ENCODE measurements around the gene R3HDM4.

Gene R3HDM4

DNA sequence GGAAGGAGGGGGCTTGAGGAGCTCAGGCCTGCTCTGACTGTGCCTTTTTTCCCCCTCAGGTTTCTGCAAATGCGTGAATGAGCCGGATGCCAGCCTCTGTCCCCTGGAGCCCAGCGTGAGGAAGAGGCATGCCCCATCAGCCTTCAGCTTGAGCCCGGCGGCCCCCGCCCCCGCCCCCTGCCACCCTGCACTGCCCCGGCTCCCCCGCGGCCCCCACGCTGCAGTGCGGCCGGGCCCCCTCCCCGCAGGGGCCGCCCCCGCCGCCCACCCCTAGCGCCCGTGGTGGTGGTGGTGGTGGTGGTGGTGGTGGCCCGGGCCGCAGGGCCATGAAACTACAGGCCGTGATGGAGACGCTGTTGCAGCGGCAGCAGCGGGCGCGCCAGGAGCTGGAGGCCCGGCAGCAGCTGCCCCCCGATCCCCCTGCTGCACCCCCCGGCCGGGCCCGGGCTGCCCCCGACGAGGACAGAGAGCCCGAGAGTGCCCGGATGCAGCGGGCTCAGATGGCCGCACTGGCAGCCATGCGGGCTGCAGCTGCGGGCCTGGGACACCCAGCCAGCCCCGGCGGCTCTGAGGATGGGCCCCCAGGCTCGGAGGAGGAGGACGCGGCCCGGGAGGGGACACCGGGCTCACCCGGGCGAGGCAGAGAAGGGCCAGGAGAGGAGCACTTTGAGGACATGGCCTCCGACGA, 16.3 kb upstream of the R3HDM4 start:
- DNase-seq = no peak

DNA sequence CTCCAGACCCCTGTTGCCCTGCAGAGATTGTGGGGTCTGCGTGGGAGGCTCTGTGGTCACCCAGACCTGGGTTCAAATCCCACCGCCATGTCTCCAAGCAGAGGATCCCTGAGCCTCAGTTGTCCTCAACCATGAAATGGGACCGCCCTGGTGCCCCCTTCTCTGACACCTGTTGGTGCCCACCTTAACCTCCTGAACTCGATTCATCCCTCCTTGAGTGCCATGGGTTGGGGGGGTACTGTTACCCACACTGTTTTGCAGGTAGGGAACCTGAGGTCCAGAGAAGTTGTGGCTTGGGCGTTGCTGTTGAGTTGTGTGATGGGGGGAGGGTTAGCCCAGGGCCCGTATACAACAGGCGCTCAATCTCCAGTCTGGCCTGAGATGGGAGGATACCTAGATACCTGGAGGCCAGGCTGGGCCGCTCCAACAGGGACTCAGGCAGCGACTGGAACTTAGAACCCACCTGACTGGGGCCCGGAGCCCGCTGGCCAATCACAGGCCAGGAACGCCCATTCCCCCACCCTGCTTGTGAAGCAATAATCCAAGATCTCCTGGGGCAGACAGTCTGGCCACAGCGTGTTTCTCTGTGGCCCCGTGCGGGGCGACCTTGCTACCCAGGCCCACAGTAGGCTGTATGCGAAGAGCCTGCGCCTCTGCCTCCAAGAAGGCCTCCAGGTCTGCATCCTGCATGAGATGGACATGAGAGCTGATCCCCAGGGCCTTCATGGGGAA, 15.6 kb upstream of the R3HDM4 start:
- no peak for DNase-seq

DNA sequence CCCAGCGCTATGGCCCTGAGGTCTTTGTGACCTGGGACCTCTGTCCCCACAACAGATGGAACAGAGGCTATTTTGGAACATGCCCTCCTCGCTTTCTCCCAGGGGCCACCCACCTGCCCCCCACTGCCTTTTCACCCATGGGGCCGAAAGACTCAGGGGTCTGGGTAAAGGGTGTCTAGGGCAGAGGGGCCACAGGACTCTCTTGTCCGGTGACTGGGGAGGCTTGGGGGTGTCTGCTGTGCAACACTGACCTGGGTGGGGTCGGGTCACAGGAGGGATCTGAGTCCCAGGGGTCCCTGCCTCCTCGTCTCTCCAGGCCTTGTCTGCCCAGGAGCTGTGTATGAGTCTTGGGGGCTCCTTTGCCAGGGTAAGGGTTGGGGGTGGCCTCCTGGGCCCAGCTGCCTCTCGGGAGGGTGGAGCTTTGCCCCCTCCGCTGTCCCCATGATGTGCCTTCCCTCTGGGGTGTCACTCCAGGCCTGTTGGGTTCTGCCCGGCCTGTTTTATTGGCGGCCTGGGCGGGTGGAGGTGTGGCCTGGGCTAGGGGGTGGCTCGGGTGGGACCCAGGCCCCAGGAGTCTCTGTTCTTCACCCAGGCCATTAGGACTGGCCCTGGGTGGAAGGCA, 14.9 kb upstream of the R3HDM4 start:
- DNase-seq = no peak

DNA sequence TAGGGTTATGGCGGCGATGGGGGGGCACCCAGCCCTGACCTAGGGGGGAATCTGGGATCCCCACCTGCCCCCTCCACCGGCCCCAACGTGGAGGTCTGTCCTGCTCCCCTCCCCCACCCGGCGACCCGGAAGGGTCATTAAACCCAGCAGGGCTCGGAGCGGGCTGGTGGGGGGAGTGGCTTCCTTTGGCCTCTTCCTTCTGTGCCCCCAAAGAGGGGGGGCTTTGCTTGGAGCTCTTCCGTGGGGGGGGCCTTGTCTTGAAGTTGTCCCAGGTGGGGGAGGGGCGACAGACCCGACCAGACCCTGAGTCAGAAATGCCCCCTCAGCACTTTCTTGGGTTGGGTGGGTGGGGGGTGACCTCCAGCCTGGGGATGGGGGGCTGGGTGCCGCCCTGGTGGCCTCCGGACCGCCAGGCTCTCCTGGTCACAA, 14.3 kb upstream of the R3HDM4 start:
- no peak for DNase-seq

DNA sequence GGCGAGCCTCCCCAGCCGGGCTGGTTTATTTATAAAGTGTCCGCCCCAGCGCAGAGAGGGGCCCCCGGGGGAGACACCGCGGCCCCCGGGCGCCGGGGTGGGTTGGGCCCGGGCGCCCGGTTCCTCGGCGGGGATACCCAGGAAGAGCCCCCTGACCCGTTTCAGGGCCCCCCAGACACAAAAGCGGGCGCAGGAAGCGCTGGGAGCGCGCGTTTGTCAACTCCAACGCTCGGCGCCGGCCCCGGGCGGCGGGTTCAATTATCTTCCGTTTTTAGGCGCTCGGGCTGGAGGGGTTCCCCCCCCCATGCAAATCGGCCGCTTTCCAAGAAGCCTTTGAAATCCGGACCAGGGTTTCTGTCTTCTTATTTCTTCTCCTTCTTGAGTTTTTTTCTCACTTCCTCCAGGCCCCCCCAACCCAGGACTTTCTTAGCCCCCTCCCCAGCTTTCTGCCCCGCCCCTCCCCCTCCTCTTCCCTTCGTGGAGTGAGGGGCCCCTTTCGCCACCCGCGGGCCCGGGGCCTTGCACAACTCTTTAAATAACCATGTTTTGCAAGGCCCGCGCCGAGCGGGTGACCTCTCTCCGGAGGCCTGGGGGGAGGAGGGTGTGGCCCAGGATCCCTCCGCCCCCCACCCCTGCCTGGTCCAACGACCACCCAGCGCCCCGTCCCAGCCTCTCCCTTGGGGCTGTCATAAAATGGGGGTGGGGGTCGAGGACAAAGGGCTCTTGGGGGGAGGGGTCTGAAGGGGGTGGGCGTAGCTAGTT, 13.8 kb upstream of the R3HDM4 start:
- no peak for DNase-seq

DNA sequence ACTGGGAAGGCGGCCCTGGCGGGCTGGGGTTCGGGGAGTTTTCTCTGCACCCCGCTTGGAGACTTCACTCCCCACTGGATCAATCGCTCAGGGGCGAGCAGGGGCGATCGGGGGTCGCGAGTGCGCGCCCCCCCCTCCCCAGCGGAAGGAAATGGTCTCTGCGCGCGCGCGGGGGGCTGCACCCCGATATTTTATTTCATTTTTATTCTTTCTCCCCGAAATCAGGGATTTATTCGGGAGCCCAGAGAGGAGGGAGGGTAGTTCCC, 13.2 kb upstream of the R3HDM4 start:
- no peak for DNase-seq

DNA sequence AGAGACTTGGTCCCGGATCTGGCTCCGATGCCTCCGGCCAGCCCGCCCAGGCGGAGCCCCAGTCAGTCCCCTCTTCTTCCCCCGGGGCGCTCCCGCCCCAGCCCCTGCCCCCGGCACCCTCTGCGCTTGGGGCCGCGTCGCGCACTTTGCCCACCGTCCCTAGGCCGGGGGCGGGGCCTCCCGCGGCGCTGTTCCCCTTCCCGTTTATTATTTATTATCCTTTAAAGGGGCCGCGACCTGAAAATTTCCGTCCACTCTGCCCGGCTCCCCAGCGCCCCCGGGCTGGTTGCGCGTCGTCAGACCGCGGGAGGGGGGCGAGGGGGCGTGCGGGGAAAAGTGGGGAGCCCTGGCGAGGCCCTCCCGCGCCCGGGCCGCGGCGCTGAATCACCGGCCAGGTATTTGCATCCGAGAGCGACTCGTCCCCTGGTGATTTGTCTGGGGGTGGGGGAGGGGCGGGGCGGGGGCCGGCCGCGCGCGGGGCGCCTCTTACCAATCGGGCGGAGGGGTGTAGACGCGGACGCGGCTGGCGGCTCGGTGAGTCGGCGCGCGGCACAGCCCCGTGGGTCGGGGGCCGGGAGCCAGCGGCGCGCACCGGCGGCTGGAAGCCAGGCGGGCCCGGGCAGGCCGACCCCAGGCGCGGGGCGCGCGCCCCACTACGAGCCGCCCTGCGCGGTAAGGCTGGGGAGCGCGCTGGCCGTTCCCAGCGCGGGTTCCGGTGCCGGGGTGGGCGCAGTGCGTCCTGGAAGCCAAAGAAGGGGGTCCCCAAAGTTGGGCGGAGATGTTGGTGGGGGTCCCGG, 12.7 kb upstream of the R3HDM4 start, which contains the start of gene ARID3A:
ARID3A (plus strand) TSS at position 510 of the 797 bp plus-strand sequence. CDS start 3,494 bp downstream, outside the sequence.
- peak; percentile 71 for DNase-seq

DNA sequence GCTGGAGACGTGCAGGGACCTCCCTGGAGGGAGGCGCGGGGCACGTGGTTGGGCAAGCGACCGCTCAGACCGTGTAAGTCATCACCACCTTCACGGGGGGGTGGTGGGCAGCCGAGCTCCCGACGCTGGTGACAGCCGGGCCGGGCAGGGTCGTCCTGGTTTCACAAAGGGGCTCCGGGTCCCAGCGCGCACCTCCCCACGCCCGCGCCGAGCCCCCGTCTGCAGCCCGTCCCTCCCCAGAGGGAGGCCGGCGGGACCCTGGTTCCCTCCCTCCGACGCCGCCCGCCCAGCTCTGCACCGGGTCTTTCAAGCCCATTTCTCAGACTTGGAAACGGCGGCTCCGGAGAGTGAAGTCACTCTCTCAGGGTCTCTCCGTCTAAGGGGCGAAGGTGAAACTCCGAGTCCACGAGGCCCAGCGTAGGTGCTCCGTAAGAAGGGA, 12.1 kb upstream of the R3HDM4 start:
- DNase-seq = peak in 1 of 2 donors; percentile 69

GRCh38 chr19:924553-925086, 11.6 kb upstream of the R3HDM4 start:
- no peak for DNase-seq

DNA sequence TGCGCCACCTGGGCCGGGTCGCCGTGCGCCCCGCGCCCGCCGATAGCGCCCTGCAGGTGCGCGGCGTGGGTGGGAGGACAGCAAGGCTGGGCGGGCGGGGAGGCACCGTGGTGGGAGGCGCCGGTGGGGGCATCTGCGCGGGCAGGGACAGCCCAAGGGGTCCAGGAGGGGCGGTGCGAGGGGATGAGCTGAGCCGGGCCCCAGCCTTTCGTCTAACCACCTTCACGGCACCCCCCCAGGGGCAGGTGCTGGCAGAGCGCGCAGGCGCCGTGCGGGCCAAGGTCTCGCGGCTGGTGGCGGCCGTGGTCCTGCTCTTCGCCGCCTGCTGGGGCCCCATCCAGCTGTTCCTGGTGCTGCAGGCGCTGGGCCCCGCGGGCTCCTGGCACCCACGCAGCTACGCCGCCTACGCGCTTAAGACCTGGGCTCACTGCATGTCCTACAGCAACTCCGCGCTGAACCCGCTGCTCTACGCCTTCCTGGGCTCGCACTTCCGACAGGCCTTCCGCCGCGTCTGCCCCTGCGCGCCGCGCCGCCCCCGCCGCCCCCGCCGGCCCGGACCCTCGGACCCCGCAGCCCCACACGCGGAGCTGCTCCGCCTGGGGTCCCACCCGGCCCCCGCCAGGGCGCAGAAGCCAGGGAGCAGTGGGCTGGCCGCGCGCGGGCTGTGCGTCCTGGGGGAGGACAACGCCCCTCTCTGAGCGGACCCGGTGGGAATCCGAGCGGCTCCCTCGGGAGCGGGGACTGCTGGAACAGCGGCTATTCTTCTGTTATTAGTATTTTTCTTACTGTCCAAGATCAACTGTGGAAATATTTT, 7.2 kb upstream of the R3HDM4 start:
- DNase-seq = peak; percentile 65 to 68

DNA sequence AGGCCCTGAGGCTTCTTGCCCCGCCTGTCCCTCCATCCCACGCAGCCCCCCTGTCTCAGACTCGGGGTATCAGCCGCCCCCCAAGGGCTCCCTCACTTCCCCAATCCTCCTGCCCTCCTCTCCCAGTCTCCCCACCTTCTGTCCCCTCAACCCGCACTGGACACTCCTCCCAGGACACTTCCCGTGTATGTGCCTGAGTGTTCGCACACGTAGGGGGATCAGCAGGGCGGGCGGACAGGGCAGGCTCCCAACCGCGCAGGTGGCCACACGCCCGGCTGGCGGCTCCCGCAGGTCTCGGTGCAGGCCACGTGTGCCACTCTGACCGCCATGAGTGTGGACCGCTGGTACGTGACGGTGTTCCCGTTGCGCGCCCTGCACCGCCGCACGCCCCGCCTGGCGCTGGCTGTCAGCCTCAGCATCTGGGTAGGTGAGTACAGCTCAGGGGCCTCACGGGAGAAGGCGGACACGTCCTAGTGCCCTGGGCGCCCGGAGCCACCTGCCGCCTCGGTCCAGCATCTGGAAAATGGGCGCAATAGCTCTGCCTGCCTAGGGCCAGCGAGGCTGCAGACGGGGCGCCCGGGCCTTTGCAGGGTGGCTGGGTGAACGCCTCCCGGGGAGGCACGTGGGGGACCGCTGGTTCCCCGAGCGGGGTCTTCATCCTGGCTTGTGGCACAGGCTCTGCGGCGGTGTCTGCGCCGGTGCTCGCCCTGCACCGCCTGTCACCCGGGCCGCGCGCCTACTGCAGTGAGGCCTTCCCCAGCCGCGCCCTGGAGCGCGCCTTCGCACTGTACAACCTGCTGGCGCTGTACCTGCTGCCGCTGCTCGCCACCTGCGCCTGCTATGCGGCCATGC, 6.4 kb upstream of the R3HDM4 start:
- peak; percentile 30 to 54 for DNase-seq

DNA sequence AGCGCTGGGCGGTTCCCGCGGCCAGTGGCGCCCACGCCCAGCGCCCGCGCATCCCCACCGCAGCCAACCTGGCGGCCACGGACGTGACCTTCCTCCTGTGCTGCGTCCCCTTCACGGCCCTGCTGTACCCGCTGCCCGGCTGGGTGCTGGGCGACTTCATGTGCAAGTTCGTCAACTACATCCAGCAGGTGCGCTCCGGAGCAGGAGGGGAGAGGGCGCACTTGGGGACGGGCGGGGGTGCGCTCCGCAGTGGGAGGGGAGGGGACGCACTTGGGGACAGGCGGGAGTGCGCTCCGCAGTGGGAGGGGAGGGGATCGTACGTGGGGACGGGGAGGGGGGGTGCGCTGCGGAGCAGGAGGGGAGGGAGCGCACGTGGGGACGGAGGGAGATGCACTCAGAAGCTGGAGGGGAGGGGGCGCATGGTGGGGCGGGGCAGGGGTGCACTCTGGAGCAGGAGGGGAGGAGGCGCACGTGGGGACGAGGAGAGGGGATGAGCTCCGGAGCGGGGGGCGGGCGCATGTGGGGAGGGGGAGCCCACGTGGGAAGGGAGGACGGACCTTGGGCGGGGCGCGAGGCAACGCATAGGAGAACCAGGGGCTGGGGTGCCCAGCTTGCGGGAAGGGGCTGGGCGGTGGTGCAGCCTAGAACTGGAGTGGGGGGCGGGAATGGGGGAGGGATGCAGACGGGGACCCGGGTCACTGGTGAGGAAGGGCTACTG, 5.6 kb upstream of the R3HDM4 start:
- peak; percentile 26 to 29 for DNase-seq

DNA sequence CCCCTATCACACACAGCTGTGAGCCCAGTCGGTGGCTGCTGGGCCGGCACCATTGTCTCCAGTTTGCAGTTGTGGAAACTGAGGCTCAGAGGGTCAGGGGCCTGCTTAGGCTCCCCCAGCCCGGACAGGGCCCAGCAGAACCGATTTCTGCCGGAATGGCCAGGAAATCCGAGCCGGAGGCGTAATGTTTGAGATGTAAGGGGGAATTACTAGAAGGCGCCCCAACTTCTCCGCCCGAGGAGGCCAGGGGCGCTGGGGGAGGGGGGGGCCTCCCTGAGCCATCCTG, 5.1 kb upstream of the R3HDM4 start:
- no peak for DNase-seq

DNA sequence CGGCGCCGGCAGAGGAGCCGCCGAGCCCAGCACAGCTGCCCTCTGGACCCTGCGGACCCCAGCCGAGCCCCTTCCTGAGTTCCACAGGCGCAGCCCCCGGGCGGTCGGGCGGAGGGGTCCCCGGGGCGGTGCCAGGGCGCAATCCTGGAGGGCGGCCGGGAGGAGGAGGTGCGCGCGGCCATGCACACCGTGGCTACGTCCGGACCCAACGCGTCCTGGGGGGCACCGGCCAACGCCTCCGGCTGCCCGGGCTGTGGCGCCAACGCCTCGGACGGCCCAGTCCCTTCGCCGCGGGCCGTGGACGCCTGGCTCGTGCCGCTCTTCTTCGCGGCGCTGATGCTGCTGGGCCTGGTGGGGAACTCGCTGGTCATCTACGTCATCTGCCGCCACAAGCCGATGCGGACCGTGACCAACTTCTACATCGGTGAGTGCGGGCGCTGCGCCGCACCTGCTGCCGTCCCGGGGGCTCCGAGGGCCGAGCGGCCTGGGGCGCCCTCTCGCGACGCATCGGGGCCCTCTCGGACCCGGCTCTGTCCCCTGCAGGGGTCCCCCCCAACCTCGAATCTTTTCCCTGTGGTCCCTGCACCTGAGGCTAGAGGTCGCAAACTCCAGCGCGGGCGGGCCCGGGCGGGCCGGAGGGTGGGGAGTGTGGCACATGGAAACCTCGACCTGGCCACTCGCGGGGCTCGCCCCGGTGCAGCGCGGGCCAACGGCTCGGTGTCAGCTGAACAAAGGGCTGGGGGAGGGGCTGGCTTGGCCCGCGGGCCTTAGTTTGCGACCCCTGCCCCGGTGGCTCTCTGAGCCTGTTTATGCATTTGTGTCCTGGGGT, 4.5 kb upstream of the R3HDM4 start, which contains the start of gene KISS1R:
KISS1R (plus strand) TSS at position 11 of the 829 bp plus-strand sequence; CDS start at position 181, 170 bp downstream.
- DNase-seq = peak in 1 of 2 donors; percentile 42

GRCh38 chr19:916645-917322, 3.8 kb upstream of the R3HDM4 start:
- peak in 1 of 2 donors; percentile 58 for DNase-seq

- peak in 1 of 2 donors; percentile 41 for DNase-seq
Observed at GRCh38 chr19:912181-913079, 589 bp downstream of the R3HDM4 start.
